Ishikawa (cell line): ENCODE results near the gene ADK.

ENCODE experiments used
- CEBPB ChIP-seq: IDR thresholded peaks from 2 replicates; pipeline ENCODE4 v1.6.1; 2012
- CREB1 ChIP-seq: IDR thresholded peaks from 2 replicates; pipeline ENCODE4 v1.6.1; 2012; ENCODE audit warnings: low read depth
- EGR1 ChIP-seq: IDR thresholded peaks from 2 replicates; pipeline ENCODE4 v1.6.1; 2012
- EP300 ChIP-seq: IDR thresholded peaks from 2 replicates; pipeline ENCODE4 v1.6.1; 2012; ENCODE audit warnings: borderline replicate concordance
- FOXM1 ChIP-seq: IDR thresholded peaks from 2 replicates; pipeline ENCODE4 v1.6.1; 2012; ENCODE audit warnings: low read depth, borderline replicate concordance
- MAX ChIP-seq: IDR thresholded peaks from 2 replicates; pipeline ENCODE4 v1.6.1; 2012
- NFIC ChIP-seq: IDR thresholded peaks from 2 replicates; pipeline ENCODE4 v1.6.1; 2012
- RAD21 ChIP-seq: IDR thresholded peaks from 2 replicates; pipeline ENCODE4 v1.6.1; 2012; ENCODE audit warnings: low read depth
- REST ChIP-seq: IDR thresholded peaks from 2 replicates; pipeline ENCODE4 v1.6.1; 2012; ENCODE audit warnings: low read depth, mild to moderate bottlenecking
- TAF1 ChIP-seq: IDR thresholded peaks from 2 replicates; pipeline ENCODE4 v1.6.1; 2012; ENCODE audit warnings: low read depth, mild to moderate bottlenecking
- TCF12 ChIP-seq: IDR thresholded peaks from 2 replicates; pipeline ENCODE4 v1.6.1; 2012; ENCODE audit warnings: low read depth
- TEAD4 ChIP-seq: IDR thresholded peaks from 2 replicates; pipeline ENCODE4 v1.6.1; 2012
- USF1 ChIP-seq: IDR thresholded peaks from 2 replicates; pipeline ENCODE4 v1.6.1; 2012
- YY1 ChIP-seq: IDR thresholded peaks from 2 replicates; pipeline ENCODE4 v1.6.1; 2012; ENCODE audit warnings: low read depth
- ZBTB7A ChIP-seq: IDR thresholded peaks from 2 replicates; pipeline ENCODE4 v1.6.1; 2012; ENCODE audit warnings: low read depth

ADK gene

GRCh38 chr10:74677951-74678350 lies 526.9 kb downstream of the ADK start:
- TF ChIP-seq USF1, result no peak
- no peak for TF ChIP-seq FOXM1
- no peak for TF ChIP-seq MAX
- no peak for TF ChIP-seq TEAD4
- no peak for TF ChIP-seq RAD21
- no peak for TF ChIP-seq TAF1
- no peak for TF ChIP-seq REST
- no peak for TF ChIP-seq EP300

GRCh38 chr10:74681917-74682627 lies 531.1 kb downstream of the ADK start:
- TF ChIP-seq RAD21 (no peak), CREB1 (no peak), CEBPB (no peak), REST (no peak), TEAD4 (no peak), FOXM1 (no peak), EP300 (no peak), MAX (no peak), EGR1 (no peak), USF1 (no peak), TAF1 (no peak), ZBTB7A (no peak), NFIC (no peak), TCF12 (no peak), YY1 (no peak)

- TF ChIP-seq TEAD4, result no peak
- TF ChIP-seq TAF1, result no peak
- TF ChIP-seq FOXM1, result no peak
- TF ChIP-seq MAX, result no peak
- no peak for TF ChIP-seq EGR1
Observed at GRCh38 chr10:74683067-74683466, 532.0 kb downstream of the ADK start.

GRCh38 chr10:74683621-74684364 lies 532.8 kb downstream of the ADK start:
- TF ChIP-seq CREB1 (no peak), MAX (no peak), FOXM1 (no peak), REST (no peak), TAF1 (no peak), EGR1 (no peak), EP300 (no peak), TCF12 (no peak), ZBTB7A (no peak), YY1 (no peak), NFIC (no peak), CEBPB (no peak), USF1 (no peak), TEAD4 (no peak), RAD21 (no peak)
